Erythroblast (primary cell): ENCODE data around the gene PLIN4.

Source experiments
- GATA1 ChIP-seq: IDR thresholded peaks from 2 replicates; pipeline ENCODE4 v1.6.1; 2011; ENCODE audit warnings: low read depth, mild to moderate bottlenecking, control low read depth, low read length, moderate library complexity
- POLR2A ChIP-seq: IDR thresholded peaks from 2 replicates; pipeline ENCODE4 v1.6.1; 2011; ENCODE audit warnings: mild to moderate bottlenecking, low read length

DNA sequence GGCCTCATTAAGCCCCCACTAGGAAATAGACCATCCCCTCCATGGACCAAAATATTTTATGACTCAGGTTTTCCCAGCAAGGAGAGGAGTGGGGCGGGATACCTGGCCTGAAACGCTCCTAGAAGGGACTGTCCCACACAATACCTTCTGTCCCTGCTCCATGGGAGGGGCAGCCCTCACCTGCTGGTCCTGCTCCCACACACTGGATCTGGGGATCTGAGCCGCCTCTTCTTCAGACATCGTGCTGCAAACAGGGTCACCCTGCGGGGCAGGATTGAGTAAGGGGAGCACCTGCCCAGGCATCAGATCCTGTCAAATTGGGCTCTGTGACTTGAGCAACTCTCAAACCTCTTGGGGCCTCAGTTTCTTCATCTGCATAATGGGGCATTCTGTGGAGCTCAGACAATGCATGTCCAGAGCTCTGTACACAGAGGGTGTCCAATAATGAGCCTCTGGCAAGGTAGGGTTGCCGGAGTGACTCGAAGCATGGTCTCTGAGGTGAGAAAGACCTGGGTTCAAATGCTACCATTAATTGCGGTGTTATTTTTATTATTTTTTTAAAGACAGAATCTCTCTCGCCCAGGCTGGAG lies 15.6 kb upstream of the PLIN4 start:
- TF ChIP-seq POLR2A: no peak
- TF ChIP-seq GATA1: no peak
